Occipital lobe (tissue), 2 donors: ENCODE data around the gene YBEY. TPM values are rescaled to one million over a fixed set of nuclear protein-coding genes. Genes with fewer than 3 reads are reported as not detected.
"Not testable (repeated sequence)": the region's sequence is repeated elsewhere in the genome, so short reads cannot be mapped to it uniquely, and the experiment has no call there.

ENCODE experiments used
- DNase-seq: peaks from one replicate; lab custom pipeline; 2025; lab: John Stamatoyannopoulos, UW
- total RNA-seq: library from RNA; depleted of rRNA; stranded (reverse); fragments of >200 nt; gene quantifications from one replicate; pipeline ENCODE4 v1.2.3, GENCODE V29; 2014

The YBEY gene
- total RNA-seq, 1 donor from 2014 or later = 11.7 TPM

DNA sequence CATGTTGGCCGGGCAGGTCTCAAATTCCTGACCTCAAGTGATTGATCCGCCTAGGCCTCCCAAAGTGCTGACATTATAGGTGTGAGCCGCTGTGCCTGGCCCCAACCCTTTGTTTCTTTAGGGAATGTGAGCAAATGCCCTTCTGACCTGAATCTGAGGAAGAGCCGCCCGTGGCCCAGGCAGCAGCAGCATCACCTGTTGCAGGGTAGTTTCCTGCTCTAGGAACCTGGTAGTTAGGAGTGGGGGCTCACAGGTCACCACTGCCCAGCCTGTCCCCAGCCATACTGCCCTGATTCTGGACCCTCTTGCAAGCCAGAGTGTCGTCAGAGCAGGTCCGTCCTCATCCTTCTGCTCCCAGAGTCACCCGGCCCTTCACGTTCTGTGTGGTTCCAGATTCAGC lies 13.0 kb downstream of the YBEY start:
- DNase-seq = no peak

DNA sequence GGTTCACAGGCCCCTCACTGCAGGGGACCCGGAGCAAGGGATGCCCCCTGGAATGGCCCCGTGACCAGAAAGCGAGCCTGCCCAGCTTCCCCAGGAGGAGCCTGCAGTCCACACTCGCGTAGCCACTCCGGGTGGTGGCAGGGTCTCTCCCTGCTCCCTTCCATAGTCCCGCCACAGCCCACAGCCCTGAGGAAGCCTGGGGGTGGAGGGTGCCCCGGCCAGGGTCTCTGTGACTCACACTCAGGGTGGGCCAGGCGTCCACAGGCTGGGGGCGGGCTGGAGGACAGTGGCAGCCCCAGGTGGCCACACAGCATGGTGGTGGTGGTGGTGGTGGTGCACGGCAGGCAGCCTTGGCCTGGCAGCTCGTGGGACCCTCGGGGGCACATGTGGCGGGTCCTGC lies 15.6 kb downstream of the YBEY start:
- no peak for DNase-seq

DNA sequence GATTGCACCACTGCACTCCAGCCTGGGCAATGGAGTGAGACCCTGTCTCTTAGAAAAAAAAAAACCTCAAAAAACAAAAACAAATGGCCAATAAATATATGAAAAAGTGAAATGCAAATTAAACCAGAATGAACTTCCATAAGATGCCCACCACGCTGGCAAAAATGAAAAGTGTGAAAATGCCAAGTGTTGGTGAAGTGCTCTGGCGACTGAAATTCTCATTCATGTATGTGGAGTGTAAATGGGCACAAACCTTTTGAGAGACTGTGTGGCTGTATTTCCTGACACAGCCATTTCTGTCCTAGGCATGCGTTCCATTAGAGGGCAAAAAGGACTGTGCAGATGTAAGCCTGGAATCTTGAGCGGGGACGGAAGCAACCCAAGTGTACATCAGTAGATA lies 18.3 kb downstream of the YBEY start:
- DNase-seq = no peak

DNA sequence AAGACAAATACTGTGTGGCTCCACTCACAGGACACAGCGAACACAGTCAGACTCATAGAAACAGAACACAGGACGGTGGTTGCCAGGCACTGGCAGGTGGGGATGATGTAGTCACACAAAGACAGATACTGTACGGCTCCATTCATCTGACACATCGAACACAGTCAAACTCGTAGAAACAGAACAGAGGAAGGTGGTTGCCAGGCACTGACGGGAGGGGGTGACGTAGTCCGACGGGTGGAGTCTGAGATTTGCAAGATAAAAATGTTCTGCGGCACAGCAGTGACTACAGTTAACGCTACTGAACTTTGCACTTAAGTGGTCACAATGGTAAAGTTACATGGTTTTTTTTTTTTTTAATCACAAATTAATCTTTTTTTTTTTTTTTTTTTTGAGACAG lies 18.8 kb downstream of the YBEY start:
- DNase-seq = no peak

DNA sequence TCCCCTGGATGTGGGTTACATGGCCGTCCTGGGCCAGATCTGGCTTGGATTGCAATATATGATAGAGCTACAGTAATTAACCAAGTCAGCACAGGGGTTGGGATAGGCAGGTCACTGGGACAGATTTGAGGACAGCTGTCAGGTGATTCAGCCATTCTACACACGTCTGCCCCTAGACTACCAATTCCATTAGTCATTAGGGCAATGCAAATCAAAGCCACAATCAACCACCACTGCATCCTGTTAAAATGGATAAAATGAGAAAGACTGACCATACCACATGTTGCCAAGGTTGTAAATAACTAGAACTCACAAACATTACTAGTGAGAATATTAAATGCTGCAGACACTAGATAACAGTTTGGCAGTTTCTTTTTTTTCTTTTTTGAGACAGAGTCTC lies 21.5 kb downstream of the YBEY start:
- no peak for DNase-seq

DNA sequence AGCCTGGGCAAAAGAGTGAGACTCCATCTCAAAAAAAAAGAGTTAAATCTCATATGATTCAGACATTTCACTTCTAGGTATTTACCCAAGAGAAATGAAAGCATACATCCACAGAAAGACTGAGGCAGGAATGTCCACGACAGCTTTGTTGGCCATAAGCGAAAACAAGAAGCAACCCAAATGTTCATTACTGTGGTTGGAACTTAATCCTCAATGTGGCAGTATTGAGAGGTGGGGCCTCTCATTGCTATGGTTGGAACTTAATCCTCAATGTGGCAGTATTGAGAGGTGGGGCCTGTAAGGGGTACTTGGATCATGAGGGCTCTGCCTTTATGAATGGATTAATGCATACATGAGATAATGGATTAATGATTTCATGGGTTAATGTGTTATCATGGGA lies 22.3 kb downstream of the YBEY start:
- no peak for DNase-seq

DNA sequence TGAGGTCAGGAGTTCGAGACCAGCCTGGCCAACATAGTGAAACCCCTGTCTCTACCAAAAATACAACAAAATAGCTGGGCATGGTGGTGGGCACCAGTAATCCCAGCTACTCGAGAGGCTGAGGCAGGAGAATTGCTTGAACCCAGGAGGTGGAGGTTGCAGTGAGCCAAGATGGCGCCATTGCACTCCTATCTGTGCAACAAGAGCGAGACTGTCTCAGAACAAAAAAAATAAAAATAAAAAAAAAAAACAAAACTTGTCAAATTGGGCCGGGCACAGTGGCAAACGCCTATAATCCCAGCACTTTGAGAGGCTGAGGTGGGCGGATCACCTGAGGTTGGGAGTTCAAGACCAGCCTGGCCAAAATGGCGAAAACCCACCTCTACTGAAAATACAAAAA lies 24.1 kb downstream of the YBEY start:
- not testable (repeated sequence) for DNase-seq

DNA sequence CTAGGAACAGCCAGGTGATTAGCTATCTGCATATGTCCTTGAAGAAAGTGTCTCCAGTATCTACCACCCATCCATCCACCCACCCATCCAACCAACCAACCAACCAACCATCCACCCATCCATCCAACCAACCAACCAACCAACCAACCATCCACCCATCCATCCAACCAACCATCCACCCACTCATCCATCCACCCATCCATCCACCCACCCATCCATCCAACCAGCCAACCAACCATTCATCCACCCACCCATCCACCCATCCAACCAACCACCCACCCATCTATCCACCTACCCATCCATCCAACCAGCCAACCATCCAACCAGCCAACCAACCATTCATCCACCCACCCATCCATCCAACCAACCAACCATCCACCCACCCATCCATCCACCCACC lies 25.4 kb downstream of the YBEY start:
- DNase-seq = no peak

DNA sequence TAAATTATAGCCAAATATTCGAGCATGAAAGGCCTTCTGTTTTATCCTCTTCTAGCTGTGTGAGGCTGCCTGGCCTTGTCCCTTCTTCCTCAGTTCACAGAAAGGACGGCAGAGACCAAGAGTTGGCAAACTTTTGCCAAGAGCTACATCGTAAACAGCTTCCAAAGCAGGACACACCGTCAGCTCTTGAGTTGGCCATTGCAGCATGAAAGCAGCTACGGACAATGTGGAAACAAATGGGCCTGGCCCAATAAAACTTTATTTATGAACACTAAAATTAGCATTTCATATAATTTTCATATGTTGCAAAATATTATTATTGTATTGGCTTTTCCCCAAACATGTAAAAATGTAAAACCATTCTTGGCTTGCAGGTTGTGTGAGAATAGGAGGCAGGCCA lies 26.8 kb downstream of the YBEY start:
- no peak for DNase-seq

DNA sequence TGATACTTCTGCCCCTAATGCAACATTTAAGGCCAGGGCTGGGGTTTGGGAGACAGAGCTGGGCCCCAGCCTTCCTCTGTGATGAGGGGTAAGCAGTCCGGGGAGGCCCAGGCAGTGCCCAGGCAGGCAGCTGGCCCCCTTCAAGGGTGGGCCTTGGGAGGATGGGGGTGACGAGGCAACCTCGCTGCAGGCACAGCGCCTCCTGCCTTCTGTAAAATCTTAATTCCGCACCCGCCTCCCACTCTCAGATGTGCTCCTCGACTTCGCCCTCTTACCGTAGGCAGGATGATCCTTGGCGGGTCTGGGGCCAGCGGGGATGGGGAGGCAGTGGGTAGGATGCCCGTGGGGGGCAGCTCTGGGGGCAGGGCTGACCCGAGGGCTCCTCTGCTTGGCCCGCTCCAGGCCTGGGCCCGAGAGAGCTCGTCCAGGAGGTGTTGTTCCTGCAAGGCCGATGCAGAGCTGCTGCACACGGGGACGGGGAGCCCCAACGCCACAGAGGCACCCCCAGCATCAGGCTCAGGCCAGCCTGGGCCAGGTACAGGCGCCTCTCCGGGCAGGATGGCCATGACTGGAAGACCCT lies 28.4 kb downstream of the YBEY start:
- no peak for DNase-seq

DNA sequence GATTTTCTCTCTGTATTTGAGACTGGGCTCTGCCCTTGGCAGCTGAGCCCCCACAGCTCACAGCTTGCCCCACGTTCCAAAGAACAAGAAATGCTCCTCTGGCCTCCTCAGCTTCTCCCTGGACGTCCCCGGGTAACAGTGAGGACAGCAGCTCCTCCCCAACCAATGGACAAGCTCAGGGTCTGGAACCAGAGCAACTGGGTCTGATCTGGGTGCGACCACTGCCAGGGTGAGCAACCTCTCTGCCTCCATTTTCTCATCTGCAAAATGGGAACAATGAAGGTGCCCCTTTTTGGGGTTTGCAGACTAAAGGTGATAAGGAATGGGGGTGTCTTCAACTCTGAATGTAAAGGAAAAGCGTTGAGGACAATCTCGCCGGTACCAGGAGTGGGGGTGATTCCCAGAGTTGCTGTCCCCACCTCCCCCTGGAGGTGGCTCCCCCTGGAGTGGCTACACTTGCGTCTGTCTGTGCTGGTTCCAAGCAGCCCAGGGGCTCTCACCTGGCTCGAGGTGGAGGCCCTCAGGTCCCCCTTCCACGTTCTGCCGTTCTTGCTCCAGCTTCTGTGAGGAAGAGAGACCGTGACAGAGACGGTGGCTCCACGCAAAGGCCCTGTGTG lies 30.7 kb downstream of the YBEY start:
- no peak for DNase-seq

DNA sequence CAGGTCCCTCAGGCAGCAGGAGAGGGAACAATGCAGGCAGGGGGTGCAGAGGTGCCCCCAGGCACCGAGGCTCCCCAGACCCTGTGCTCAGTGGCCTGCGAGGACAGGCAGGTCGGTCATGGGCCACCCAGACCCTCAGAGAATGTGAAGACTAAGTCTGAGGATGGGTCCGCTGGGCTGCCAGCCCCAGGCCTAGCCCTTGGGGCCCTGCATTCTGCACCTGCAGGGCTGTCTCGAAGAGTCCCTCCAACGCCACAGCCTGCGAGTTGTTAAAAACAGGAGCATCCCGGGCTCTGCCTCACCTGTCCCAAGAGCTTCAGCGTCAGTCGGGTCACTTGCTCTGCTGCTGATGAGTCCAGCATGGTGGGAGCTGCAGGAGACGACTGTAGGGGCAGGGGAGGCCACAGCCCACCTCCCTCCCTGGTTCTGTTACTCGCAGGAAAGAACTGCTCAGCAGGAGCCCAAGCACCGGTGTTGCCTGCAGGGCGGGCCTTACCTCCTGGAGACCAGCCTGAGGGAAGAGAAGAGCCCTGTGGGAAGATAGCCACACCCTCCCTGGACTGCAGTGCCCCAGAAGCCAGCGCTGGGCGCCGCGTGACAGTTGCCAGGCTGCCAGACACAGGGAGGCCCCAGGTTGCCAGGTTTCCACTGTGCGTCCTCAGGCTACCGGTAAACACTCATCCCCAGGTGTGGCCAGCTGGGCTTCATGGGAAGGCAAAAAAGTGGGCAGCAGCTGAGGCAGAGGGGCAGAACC lies 31.7 kb downstream of the YBEY start:
- DNase-seq = no peak

DNA sequence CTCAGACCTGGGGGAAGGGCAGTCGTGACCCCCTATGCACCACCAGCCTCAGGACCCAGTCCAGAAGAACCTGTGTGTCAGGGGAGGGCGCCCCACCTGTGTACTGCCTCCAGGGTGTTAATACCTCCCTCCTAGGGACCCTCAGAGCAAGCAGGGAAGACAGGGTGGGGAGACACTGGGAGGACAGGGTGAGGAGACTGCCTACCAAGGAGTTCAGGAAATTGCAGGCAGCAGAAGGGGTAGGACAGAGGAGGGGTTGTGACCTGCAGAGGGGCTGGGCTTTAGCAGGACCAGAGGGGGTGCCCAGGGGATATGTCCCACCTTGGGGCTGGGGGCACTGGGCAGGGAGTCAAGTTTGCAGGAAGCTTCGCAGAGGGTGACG lies 32.3 kb downstream of the YBEY start:
- DNase-seq = no peak

DNA sequence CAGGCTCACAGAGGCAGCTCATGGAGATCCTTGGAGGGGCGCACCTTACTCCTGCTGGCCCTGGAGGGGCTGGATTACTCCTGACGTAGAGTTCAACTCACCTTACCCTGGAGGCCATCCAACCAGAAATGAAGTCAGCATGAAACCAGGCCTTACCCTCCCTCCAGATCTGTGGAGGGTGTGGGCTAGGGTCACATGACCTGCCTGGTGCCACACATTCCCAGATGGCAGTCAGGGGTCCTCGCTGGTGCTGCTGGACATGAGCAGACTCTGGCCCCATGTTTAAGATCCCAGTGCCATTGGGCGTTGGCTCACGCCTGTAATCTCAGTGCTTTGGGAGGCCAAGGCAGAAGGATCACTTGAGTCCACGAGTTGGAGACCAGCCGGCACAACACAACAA lies 33.0 kb downstream of the YBEY start:
- no peak for DNase-seq

DNA sequence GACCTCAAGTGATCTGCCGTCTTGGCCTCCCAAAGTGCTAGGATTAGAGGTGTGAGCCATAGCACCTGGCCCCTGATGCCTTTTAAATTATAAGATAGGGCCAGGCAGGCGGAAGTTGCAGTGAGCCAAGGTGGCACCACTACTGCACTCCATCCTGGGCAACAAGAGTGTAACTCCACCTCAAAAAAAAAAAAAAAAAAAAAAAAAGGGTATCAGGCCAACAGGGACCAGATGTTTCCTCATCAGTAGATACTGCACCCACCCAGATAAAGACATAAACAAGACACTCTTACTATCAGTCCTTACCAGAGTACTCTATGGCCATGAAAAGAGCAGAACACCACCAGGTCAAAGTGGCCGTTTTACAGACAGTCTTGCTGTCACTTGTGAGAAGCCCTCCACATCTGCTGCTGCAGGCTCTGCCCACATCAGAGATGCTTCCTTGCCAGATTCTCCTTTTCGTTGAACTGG lies 34.2 kb downstream of the YBEY start:
- DNase-seq = no peak

DNA sequence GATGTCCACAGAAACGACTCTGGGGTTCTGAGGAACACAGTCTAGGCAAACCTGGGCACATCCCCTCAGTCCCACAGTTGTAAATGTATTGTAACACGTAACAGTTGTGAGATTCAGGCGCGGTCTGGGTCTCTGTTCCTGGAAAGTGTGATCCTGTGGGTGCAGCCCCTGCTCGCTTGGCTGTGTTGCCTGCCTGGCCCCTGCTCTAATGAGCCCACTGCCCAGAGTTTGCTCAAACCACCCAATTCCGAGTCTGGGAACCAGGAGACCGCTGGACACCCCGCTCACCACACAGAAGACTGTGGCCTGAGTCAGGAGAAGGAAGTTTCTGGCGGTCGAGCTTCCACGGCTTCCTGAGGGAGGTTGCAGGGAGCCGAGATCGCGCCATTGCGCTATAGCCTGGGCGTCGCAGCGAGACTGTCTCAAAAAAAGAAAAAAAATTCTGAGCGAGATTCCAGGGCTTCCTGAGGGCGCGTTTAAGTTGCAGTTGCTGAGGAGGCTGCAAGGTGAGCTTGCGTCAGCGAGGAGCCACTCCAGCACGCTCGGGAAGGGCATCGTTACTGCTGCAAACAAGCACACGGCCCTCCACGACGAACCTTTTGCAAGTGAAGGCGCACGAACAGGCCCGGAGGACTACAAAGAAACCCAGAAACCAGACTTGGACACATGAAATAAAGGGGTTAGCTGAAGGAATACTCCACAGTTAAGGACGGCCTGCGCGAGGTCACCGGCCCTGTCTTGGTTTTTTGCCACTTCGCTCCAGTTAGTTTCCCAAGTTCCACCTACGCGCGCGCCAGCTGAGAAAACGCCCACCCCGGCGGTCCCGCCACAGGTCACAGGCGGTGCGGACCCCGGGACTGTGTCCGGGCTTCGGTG lies 36.4 kb downstream of the YBEY start:
- no peak for DNase-seq

DNA sequence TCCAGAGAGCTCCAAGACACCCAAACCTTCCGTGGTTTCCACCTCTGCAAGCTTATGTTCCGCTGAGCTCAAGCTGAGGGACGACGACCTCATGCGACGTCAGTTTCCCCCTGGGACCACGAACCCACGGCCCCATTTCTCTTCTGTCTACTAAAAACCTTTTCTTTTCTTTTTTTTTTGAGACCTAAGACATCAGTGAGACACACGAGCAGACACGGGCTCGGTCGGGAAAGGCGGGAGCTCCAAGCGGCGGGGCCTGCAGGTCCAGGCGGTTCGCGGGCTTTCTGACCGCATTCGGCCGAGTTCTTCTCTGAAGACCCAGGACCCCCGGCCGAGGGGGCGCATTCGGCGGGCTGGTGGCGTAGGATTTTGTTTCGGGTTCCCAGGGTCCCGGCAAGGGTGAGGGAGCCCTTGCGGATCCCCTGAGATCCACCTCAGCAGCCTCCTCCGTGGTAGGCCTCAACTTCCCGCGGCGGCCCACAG lies 37.1 kb downstream of the YBEY start:
- DNase-seq = no peak

DNA sequence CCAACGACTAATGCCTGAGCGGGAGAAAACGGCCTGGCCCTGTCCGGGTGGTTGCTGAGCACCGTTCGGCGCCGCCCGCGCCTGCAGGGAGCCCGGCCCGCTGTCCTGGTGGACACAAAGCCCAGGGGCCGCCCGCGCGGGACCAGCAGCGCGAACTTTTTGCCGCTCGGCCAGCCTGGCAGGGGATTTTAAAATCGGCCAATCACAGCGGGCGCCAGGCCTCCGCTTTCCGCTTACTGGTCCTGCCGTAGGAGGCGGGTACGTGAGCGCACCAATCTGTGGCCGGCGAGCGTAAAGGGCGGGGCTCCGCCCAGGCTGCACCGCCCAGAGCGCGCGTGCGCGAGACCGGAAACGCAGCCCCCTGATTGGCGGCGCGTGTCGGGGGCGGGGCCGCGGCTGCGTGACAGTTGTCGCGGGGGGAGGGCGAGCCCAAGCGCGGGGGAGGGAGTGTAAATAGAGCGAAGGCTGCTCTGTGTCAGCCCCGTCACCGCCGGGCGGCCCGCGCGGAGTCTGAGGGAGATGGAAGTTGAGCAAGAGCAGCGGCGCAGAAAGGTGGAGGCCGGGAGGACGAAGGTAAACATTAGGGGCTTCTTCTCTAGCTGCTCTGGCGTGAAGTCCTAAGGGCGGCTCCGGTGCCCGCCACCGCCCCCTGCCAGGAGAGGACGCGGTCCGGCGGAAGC lies 37.7 kb downstream of the YBEY start, which contains the start of the genes C21orf58 and PCNT:
Gene C21orf58, minus strand, starts transcription at position 161 of the 680 bp plus-strand sequence. CDS start 1,132 bp downstream, outside the sequence.
Gene PCNT, plus strand, starts transcription at position 447 of the 680 bp plus-strand sequence. Its CDS starts 73 bp downstream, at position 520.
- DNase-seq = peak; percentile 96

DNA sequence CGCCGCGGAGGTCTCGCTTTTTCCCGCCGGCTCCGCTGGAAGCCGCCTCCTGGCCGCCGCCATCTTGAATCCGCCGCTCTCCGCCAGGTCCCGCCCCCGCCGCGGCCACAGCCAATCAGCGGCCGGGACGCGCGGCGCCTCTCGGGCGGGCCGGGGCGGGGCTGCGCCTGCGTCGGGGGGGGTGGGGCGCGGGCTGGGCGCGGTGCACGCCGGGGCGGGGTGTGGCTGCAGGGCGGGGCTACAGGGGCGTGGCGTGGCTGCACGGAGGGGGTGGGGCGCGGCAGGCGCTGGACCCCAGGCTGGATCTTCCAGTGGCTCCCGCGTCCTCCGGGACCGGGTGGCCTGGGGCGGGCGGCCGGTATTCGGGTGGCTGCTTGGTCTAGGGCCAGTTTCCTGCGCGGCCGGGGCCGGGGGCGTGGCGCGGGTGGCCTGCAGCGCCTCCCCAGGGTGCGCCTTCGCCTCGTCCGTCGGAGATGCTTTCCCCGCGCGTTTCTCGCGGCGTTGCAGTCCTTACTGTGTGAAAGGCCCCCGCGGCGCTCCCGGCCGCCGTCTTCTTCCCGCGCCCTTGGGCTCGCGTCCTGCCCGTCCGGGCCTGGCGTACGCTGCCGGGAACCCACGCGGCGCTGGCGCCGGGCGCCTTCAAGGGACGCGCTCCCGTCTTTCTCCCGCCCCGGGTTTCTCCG lies 38.4 kb downstream of the YBEY start:
- peak; percentile 86 for DNase-seq
